CD4-positive, alpha-beta memory T cell (primary cell): Measurements from ENCODE around the gene PTPN14. TPM values are rescaled to one million over a fixed set of nuclear protein-coding genes. Genes with fewer than 3 reads are reported as not detected.

Experiments used
- CTCF ChIA-PET: fragments of 350-600 bp; sonication (Branson Sonifier 250); formaldehyde crosslinking; loops from one replicate; lab custom pipeline; 2021; ENCODE audit warnings: inconsistent platforms; ENCODE audit not compliant: partially characterized antibody; lab: Charles Lee
- POLR2A ChIA-PET: fragments of 350-600 bp; sonication (Branson Sonifier 250); formaldehyde crosslinking; loops from one replicate; lab custom pipeline; 2021; ENCODE audit not compliant: partially characterized antibody; lab: Charles Lee
- DNase-seq, 5 donors: peaks; one replicate each; pipeline versions ENCODE4 v3.0.0 to v3.0.0-alpha.2; 2020 to 2022; ENCODE audit warnings: mixed read lengths in 1 of 5
- H3K27ac ChIP-seq: one replicate; pipeline ENCODE4 v1.7.0; 2013; ENCODE audit warnings: low read depth, low read length
- H3K27me3 ChIP-seq: 2 replicates; pipeline ENCODE4 v1.7.0; 2013; ENCODE audit warnings: mild to moderate bottlenecking, low read length, moderate library complexity; ENCODE audit not compliant: insufficient read depth
- H3K36me3 ChIP-seq: 2 replicates; pipeline ENCODE4 v1.7.0; 2013; ENCODE audit warnings: mild to moderate bottlenecking, low read length, moderate library complexity; ENCODE audit not compliant: insufficient read depth
- H3K4me1 ChIP-seq: 2 replicates; pipeline ENCODE4 v1.7.0; 2013; ENCODE audit warnings: mild to moderate bottlenecking, low read length, moderate library complexity; ENCODE audit not compliant: insufficient read depth
- H3K4me3 ChIP-seq, 2 donors: one replicate each; pipeline ENCODE4 v1.7.0; 2013; ENCODE audit warnings: low read length in 2 of 2, mild to moderate bottlenecking in 1 of 2
- H3K9me3 ChIP-seq, 2 donors: one replicate each; pipeline ENCODE4 v1.7.0; 2013; ENCODE audit warnings: low read length in 2 of 2, control low read depth in 1 of 2; ENCODE audit not compliant: control insufficient read depth in 1 of 2
- H3K27ac Mint-ChIP-seq, 7 donors: one replicate each; pipeline ENCODE4 v1.8.0; 2020 to 2021; ENCODE audit warnings: mixed read lengths in 7 of 7, mild to moderate bottlenecking in 6 of 7, inconsistent platforms in 3 of 7, moderate library complexity in 3 of 7
- H3K27me3 Mint-ChIP-seq, 2 donors: one replicate each; pipeline ENCODE4 v1.8.0; 2020 to 2021; ENCODE audit warnings: mixed read lengths in 2 of 2
- H3K36me3 Mint-ChIP-seq, 2 donors: one replicate each; pipeline ENCODE4 v1.8.0; 2020 to 2021; ENCODE audit warnings: mixed read lengths in 2 of 2, inconsistent platforms in 1 of 2, mild to moderate bottlenecking in 1 of 2
- H3K4me1 Mint-ChIP-seq, 4 donors: one replicate each; pipeline ENCODE4 v1.8.0; 2020 to 2021; ENCODE audit warnings: mixed read lengths in 4 of 4, mild to moderate bottlenecking in 1 of 4
- H3K4me3 Mint-ChIP-seq, 8 donors: one replicate each; pipeline ENCODE4 v1.8.0; 2020 to 2021; ENCODE audit warnings: mixed read lengths in 8 of 8, mild to moderate bottlenecking in 7 of 8, moderate library complexity in 6 of 8, inconsistent platforms in 3 of 8
- H3K9me3 Mint-ChIP-seq, 8 donors: one replicate each; pipeline ENCODE4 v1.8.0; 2020 to 2021; ENCODE audit warnings: mixed read lengths in 8 of 8, mild to moderate bottlenecking in 5 of 8, inconsistent platforms in 3 of 8, moderate library complexity in 1 of 8
- intact Hi-C: fragments of 100-400 bp; cut with micrococcal nuclease; formaldehyde crosslinking; loops from one replicate; pipeline ENCODE4 v1.15.1; 2023
- polyA plus RNA-seq, 2 donors: library from polyadenylated mRNA; unstranded; fragments of 300-500 nt; fragmentation: Illumina TruSeq; gene quantifications; one replicate each; pipeline ENCODE4 v1.2.3, GENCODE V29; 2021
- total RNA-seq, 2 experiments: library from RNA; stranded (reverse); gene quantifications; one replicate each; pipeline ENCODE4 v1.2.3, GENCODE V29; 2021

PTPN14 gene
- total and polyA plus RNA-seq, 4 experiments from 2014 or later = 0.03 to 0.28 (median 0.20) TPM; not detected in 1

GRCh38 chr1:214506972-214507431 lies 44.4 kb downstream of the PTPN14 start:
- H3K36me3 ChIP-seq = no peaks in the 10 kb centered on the region
- Mint-ChIP-seq H3K36me3 (no peaks in the 10 kb centered on the region), H3K27ac (no peak overlapping the region), H3K27me3 (peaks cover 3 to 22% of the 10 kb centered on the region in 2 donors), H3K9me3 (peaks cover 0 to 3% (median 0%) of the 10 kb centered on the region in 8 donors), H3K4me1 (peaks cover 0 to 5% (median 0%) of the 10 kb centered on the region in 4 donors), H3K4me3 (no peak overlapping the region)
- H3K4me3 ChIP-seq = no peak overlapping the region
- H3K27me3 ChIP-seq = no peaks in the 10 kb centered on the region
- DNase-seq = no peak
- ChIA-PET CTCF (no interaction called here), POLR2A (no interaction called here)
- no peak overlapping the region for H3K27ac ChIP-seq
- H3K4me1 ChIP-seq = no peaks in the 10 kb centered on the region
- H3K9me3 ChIP-seq = no peaks in the 10 kb centered on the region
- intact Hi-C loops = no loop called here

GRCh38 chr1:214505134-214505533 lies 46.3 kb downstream of the PTPN14 start:
- Histone ChIP-seq H3K27ac (no peak overlapping the region), H3K36me3 (no peaks in the 10 kb centered on the region), H3K4me3 (no peak overlapping the region), H3K4me1 (no peaks in the 10 kb centered on the region), H3K9me3 (no peaks in the 10 kb centered on the region), H3K27me3 (no peaks in the 10 kb centered on the region)
- intact Hi-C loops = no loop called here
- H3K4me1 Mint-ChIP-seq = peaks cover 0 to 5% (median 0%) of the 10 kb centered on the region in 4 donors
- H3K27me3 Mint-ChIP-seq = peaks cover 9 to 19% of the 10 kb centered on the region in 2 donors
- H3K27ac Mint-ChIP-seq = peak overlapping the region in 1 of 7 donors; percentile 33
- no peaks in the 10 kb centered on the region for H3K36me3 Mint-ChIP-seq
- no peaks in the 10 kb centered on the region for H3K9me3 Mint-ChIP-seq
- CTCF ChIA-PET = no interaction called here
- POLR2A ChIA-PET = no interaction called here
- no peak overlapping the region for H3K4me3 Mint-ChIP-seq
- DNase-seq = no peak

GRCh38 chr1:214504330-214504729 lies 47.1 kb downstream of the PTPN14 start:
- H3K4me1 ChIP-seq = no peaks in the 10 kb centered on the region
- ChIA-PET CTCF (no interaction called here), POLR2A (no interaction called here)
- H3K9me3 ChIP-seq = no peaks in the 10 kb centered on the region
- peaks cover 8 to 16% of the 10 kb centered on the region in 2 donors for H3K27me3 Mint-ChIP-seq
- no peak overlapping the region for H3K4me3 Mint-ChIP-seq
- H3K36me3 ChIP-seq = no peaks in the 10 kb centered on the region
- intact Hi-C loops = no loop called here
- H3K4me3 ChIP-seq = no peak overlapping the region
- no peaks in the 10 kb centered on the region for H3K9me3 Mint-ChIP-seq
- H3K4me1 Mint-ChIP-seq = peaks cover 0 to 5% (median 0%) of the 10 kb centered on the region in 4 donors
- DNase-seq = no peak
- no peaks in the 10 kb centered on the region for H3K36me3 Mint-ChIP-seq
- no peak overlapping the region for H3K27ac Mint-ChIP-seq
- no peak overlapping the region for H3K27ac ChIP-seq
- no peaks in the 10 kb centered on the region for H3K27me3 ChIP-seq

GRCh38 chr1:214503553-214503952 lies 47.8 kb downstream of the PTPN14 start:
- CTCF ChIA-PET = no interaction called here
- Mint-ChIP-seq H3K36me3 (no peaks in the 10 kb centered on the region), H3K4me3 (no peak overlapping the region), H3K27me3 (peaks cover 7 to 18% of the 10 kb centered on the region in 2 donors), H3K27ac (no peak overlapping the region), H3K4me1 (peaks cover 0 to 5% (median 0%) of the 10 kb centered on the region in 4 donors), H3K9me3 (no peaks in the 10 kb centered on the region)
- no peak for DNase-seq
- H3K27ac ChIP-seq = no peak overlapping the region
- no peaks in the 10 kb centered on the region for H3K9me3 ChIP-seq
- intact Hi-C loops = no loop called here
- H3K4me3 ChIP-seq = no peak overlapping the region
- H3K4me1 ChIP-seq = no peaks in the 10 kb centered on the region
- no peaks in the 10 kb centered on the region for H3K36me3 ChIP-seq
- H3K27me3 ChIP-seq = no peaks in the 10 kb centered on the region
- POLR2A ChIA-PET = no interaction called here

GRCh38 chr1:214500340-214501055 lies 50.9 kb downstream of the PTPN14 start:
- H3K36me3 ChIP-seq = no peaks in the 10 kb centered on the region
- Mint-ChIP-seq H3K27ac (no peak overlapping the region), H3K9me3 (no peaks in the 10 kb centered on the region), H3K27me3 (peaks cover 14 to 16% of the 10 kb centered on the region in 2 donors), H3K4me1 (no peaks in the 10 kb centered on the region), H3K36me3 (no peaks in the 10 kb centered on the region), H3K4me3 (no peak overlapping the region)
- no peak overlapping the region for H3K4me3 ChIP-seq
- DNase-seq = no peak
- H3K4me1 ChIP-seq = no peaks in the 10 kb centered on the region
- POLR2A ChIA-PET = no interaction called here
- H3K9me3 ChIP-seq = no peaks in the 10 kb centered on the region
- H3K27me3 ChIP-seq = peaks cover 6% of the 10 kb centered on the region
- CTCF ChIA-PET = no interaction called here
- intact Hi-C loops = no loop called here
- no peak overlapping the region for H3K27ac ChIP-seq

GRCh38 chr1:214499732-214500131 lies 51.7 kb downstream of the PTPN14 start:
- intact Hi-C loops = no loop called here
- Histone ChIP-seq H3K4me1 (no peaks in the 10 kb centered on the region), H3K36me3 (no peaks in the 10 kb centered on the region), H3K27ac (no peak overlapping the region), H3K4me3 (no peak overlapping the region), H3K27me3 (peaks cover 6% of the 10 kb centered on the region), H3K9me3 (no peaks in the 10 kb centered on the region)
- CTCF ChIA-PET = no interaction called here
- no peak for DNase-seq
- peaks cover 15 to 17% of the 10 kb centered on the region in 2 donors for H3K27me3 Mint-ChIP-seq
- H3K4me3 Mint-ChIP-seq = no peak overlapping the region
- no peaks in the 10 kb centered on the region for H3K36me3 Mint-ChIP-seq
- POLR2A ChIA-PET = no interaction called here
- no peaks in the 10 kb centered on the region for H3K4me1 Mint-ChIP-seq
- H3K9me3 Mint-ChIP-seq = no peaks in the 10 kb centered on the region
- no peak overlapping the region for H3K27ac Mint-ChIP-seq

- H3K27ac ChIP-seq = no peak overlapping the region
- no peak for DNase-seq
- Mint-ChIP-seq H3K27ac (no peak overlapping the region), H3K4me1 (no peaks in the 10 kb centered on the region), H3K4me3 (no peak overlapping the region), H3K9me3 (no peaks in the 10 kb centered on the region), H3K36me3 (no peaks in the 10 kb centered on the region), H3K27me3 (peaks cover 17 to 20% of the 10 kb centered on the region in 2 donors)
- H3K9me3 ChIP-seq = no peaks in the 10 kb centered on the region
- intact Hi-C loops = no loop called here
- CTCF ChIA-PET = no interaction called here
- no peak overlapping the region for H3K4me3 ChIP-seq
- peaks cover 6% of the 10 kb centered on the region for H3K27me3 ChIP-seq
- no peaks in the 10 kb centered on the region for H3K36me3 ChIP-seq
- no peaks in the 10 kb centered on the region for H3K4me1 ChIP-seq
- POLR2A ChIA-PET = no interaction called here
Measured at GRCh38 chr1:214498021-214498420, 53.4 kb downstream of the PTPN14 start.
